Sciatic nerve (tissue), 2 donors: Measurements from ENCODE around the gene TBC1D10A. TPM values are rescaled to one million over a fixed set of nuclear protein-coding genes. Genes with fewer than 3 reads are reported as not detected.
A peak's percentile ranks its signal among the peaks of the same experiment; 100 is the strongest.

Experiments used
- ATAC-seq: fragments of 200-7000 bp; cut with Tn5 transposase; one replicate; pipeline ENCODE4 v1.9.1; 2020; ENCODE audit warnings: mild to moderate bottlenecking, moderate library complexity
- DNase-seq: peaks from one replicate; pipeline ENCODE4 v3.0.0-alpha.2; 2020; ENCODE audit warnings: low spot score
- intact Hi-C: fragments of 100-400 bp; cut with DNase I; formaldehyde crosslinking; loops from one replicate; pipeline ENCODE4 v1.14.2; 2022
- total RNA-seq: library from RNA; stranded (reverse); fragmentation: NEBNext Ultra II Directional; extraction: Animal tissue kit (Norgen Biotek cat#: 25700); gene quantifications from one replicate; pipeline ENCODE4 v1.2.1, GENCODE V29; 2021
- donor health status: DM: no; HTN: no; CAD: no.
- donor health status: DM: no; HTN: no; CAD: no.

TBC1D10A gene, protein sequence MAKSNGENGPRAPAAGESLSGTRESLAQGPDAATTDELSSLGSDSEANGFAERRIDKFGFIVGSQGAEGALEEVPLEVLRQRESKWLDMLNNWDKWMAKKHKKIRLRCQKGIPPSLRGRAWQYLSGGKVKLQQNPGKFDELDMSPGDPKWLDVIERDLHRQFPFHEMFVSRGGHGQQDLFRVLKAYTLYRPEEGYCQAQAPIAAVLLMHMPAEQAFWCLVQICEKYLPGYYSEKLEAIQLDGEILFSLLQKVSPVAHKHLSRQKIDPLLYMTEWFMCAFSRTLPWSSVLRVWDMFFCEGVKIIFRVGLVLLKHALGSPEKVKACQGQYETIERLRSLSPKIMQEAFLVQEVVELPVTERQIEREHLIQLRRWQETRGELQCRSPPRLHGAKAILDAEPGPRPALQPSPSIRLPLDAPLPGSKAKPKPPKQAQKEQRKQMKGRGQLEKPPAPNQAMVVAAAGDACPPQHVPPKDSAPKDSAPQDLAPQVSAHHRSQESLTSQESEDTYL
- total RNA-seq = 29.4 TPM

DNA sequence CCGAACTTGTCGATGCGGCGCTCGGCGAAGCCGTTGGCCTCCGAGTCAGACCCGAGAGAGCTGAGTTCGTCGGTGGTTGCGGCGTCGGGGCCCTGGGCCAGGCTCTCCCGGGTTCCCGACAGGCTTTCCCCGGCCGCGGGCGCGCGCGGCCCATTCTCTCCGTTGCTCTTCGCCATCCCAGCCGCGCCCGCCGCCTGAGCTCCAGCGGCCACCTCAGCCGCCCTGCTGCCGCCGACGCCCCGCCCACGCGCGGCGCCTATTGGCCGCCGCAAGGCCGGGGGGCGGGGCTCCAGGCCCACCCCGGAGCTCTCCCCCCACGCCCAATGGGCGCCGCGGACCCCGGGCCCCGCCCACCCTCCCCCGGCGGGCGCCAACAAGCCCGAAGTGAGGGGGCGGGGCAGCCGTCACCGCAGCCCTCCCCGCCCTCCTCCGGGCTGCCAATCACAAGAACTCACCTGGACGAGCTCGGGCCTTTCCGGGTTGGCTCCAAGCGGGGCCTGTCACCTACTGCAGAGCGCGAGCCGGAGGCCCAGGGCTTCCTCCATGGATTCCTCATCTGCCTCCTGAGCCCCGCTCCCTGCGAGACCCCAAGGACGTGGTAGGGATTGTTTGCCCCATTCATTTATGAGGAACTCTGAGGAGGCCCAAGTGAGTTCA lies at the start of gene TBC1D10A:
TSS of gene TBC1D10A (minus strand) at position 236 of the 657 bp plus-strand sequence. CDS start at position 176, 60 bp downstream.
- peak; percentile 90 for DNase-seq
- peak; percentile 88 for ATAC-seq
- intact Hi-C loops = no loop called here

DNA sequence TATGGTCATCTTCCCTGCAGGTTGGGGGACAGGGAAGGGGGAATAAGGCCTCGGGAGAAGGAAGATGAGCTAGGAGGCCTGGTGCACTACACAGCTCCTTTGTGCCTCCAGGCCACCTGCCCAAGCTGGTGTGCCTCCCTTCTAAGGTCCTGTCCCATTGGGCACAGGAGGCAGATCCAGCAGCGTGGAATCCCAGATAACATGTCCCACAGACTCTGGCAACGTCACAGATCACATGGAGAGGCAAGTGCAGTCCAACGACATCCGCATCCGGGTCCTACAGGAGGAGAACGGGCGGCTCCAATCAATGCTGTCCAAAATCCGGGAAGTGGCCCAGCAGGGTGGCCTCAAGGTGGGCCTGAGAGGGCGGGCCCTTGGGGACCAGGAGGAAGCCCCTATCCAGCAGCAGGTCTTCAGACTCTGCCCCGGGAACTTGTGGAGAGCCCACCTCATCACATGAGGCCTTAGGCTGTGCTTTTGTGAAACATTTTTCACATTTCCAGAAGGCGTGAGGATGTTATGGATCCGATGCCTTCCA lies 48.6 kb upstream of the TBC1D10A start:
- no peak for ATAC-seq
- DNase-seq = no peak
- intact Hi-C loops = no loop called here

DNA sequence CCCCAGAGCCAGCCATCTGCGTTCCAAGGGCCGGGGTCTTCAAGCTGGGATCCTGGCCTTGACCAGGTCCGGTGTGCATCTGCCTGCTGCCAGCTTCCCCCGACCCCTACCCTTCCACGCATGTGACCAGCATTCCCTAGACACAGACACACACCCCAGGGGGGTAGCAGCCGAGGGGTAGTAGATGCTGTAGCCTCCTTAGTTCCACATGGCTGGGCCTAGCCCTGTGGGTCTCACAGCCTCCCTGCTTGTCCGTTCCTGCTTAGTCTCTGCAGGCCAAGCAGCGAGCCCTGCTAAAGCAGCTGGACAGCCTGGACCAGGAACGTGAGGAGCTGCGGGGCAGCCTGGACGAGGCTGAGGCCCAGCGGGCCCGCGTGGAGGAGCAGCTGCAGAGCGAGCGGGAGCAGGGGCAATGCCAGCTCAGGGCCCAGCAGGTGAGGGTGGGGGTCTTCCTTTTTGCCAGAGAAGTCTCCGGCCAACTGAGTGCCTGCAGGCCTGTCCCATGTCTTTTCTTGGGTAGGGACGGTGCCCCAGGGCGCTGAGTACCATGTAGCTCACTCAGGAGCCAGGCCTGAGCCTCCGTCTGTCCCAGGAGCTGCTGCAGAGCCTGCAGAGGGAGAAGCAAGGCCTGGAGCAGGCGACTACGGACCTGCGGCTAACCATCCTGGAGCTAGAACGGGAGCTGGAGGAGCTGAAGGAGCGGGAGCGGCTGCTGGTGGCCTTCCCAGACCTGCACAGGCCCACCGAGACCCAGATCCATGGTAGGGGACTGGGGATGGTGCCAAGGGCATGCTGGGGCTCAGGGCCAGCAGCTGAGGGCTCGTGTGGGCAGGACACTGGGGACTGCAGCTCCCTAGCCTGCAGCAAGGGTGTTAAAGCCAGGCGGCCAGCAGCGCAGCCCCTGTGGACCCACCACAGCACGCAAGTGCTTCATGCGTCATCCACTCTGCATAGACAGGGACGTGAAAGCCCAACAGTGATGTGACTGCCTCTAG lies 46.9 kb upstream of the TBC1D10A start:
- ATAC-seq = no peak
- DNase-seq = no peak
- intact Hi-C loops = no loop called here

DNA sequence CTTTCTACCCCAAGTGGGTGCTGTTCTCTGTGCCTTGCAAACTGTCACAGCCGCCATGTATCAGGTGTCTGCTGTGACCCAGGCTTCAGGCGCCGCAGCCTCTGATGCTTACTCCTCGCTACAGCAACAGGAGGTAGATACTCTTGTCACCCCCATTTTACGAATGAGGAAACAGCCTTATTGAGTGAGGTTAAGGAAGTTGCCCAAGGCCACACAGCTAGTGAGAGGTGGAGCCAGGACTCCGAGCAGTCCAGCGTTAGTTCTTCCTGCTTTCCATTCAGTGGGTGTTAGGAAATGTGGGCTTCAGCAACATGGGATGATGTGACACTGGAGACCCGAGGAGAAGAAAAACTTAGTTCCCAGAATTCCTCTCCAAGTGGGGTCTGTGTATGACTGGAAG lies 46.2 kb upstream of the TBC1D10A start:
- intact Hi-C loops = no loop called here
- ATAC-seq = no peak
- no peak for DNase-seq

DNA sequence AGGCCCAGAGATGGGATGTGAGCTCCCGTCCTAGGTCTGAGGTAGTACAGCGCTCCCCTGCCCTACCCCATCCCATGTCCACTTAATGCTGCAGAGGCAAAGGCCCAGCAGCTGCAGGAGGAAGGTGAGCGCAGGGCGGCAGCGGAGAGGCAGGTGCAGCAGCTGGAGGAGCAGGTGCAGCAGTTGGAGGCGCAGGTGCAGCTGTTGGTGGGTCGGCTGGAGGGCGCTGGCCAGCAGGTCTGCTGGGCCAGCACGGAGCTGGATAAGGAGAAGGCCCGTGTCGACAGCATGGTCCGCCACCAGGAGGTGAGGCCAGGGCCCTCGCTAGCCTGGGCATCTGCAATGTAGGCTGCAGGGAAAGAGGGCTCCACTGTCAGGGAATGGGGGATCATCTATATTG lies 45.2 kb upstream of the TBC1D10A start:
- ATAC-seq = no peak
- intact Hi-C loops = no loop called here

DNA sequence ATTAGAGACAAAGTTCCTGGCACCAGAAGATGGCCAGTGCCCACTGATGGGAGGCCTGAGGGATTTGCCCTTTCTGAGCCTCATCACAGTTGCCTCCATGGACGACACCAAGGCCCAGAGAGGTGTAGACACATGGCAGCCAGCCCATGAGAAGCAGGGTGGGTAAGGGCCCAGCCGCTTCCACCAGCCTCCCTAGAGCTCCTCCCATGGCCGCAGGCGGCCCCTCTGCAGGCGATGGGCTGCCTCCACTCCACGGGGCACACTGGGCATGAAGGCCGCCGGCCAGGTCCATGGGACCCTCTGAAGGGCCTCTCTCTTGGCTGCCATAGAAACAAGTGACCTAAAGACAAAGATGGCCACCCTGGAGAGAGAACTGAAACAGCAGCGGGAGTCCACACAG lies 44.6 kb upstream of the TBC1D10A start:
- DNase-seq (no peak), ATAC-seq (no peak)
- intact Hi-C loops = no loop called here

More for the DNA sequence above, 45.2 kb upstream of the TBC1D10A start:
- no peak for DNase-seq

DNA sequence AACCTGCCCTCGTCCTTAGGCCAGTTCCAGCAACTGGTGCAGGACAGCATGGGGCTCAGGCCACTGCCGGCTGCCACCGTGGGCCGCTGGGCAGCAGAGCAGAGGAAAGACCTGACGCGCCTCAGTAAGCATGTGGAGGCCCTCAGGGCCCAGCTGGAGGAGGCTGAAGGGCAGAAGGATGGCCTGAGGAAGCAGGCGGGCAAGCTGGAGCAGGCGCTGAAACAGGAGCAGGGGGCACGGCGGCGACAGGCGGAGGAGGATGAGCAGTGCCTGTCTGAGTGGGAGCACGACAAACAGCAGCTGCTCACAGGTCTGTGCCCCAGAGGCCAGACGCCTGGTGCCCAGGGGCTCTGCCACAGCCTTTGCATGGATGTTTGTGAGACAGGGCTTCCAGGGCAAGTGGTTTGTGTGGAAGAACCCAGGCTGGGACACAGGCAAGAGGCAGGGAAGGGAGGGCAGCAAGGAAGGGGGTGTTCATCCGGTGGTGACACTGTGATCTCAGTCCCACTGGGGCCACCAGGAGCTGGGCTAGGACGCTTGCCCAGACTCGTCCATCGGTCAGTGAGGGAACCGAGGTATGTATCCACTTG lies 44.0 kb upstream of the TBC1D10A start:
- DNase-seq (no peak), ATAC-seq (no peak)
- intact Hi-C loops = no loop called here

DNA sequence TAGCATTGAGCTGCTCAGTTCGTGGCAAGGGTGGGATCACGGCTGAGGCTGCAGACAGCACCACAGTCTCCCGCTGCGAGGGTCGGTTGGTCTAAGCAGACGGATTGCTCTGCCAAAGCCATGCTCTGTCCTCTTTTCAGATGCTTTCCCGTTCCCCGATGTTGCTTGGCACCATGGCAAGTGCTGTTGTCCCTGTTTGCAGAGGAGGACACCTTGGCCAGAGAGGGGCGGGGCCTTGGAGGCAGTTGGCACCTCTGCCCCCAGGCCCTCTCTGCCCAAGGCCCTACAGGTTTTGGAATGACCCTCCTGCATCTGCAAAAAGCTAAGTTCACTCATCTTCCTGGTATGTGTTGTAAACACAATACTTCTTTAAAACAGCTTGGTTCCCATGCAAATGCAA lies 41.7 kb upstream of the TBC1D10A start:
- ATAC-seq = no peak
- intact Hi-C loops = no loop called here

DNA sequence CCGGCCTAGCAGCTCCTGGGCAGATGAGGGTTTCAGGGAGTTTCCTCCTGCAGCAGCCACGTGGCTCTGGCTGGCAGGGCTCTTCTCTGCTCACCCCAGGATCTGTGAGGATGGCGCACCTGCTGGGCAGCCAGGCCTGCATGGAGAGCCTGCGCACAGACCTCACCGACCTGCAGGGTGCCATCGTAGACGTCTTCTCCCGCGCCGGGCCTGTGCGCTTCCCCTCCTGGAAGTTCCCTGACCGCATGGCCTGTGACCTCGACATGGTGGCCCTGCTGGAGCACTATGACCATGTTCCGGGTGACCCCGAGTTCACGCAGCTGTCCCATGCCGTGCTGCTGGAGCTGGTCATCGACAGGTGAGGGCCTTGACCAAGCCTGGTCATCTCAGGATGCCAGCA lies 39.1 kb upstream of the TBC1D10A start:
- no peak for DNase-seq
- intact Hi-C loops = no loop called here
- no peak for ATAC-seq

More for the DNA sequence above, 41.7 kb upstream of the TBC1D10A start:
- no peak for DNase-seq

DNA sequence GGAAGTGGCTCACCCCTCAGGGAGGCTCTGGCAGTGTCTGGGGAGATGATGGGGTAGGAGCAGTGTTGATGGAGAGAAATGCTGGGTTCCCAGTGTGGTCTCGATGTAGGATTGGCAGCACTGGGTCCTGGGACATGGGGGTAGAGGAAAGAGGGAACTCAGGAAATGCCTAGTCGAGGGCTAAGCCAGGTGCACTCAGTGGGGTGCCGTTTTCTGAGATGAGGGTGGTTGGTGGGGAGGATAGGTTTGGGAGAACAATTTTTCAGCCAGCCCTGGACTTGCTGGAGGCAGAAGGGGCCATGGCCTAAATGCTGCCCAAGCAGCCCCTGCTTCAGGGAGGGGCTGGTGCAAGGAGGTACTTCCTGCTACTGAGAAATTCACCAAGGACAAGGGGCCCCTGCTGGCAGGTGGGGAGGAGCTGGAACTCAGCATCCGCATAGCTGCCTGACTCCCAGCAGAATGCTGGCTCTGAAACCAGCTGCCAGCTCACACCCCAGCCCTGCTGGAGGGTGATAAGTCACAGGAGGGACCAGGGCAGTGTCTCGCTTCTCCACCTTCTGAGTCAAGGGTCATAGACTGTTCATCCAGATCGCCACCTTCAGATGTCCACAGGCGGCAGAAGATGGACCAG lies 36.0 kb upstream of the TBC1D10A start:
- no peak for ATAC-seq
- intact Hi-C loops = no loop called here

DNA sequence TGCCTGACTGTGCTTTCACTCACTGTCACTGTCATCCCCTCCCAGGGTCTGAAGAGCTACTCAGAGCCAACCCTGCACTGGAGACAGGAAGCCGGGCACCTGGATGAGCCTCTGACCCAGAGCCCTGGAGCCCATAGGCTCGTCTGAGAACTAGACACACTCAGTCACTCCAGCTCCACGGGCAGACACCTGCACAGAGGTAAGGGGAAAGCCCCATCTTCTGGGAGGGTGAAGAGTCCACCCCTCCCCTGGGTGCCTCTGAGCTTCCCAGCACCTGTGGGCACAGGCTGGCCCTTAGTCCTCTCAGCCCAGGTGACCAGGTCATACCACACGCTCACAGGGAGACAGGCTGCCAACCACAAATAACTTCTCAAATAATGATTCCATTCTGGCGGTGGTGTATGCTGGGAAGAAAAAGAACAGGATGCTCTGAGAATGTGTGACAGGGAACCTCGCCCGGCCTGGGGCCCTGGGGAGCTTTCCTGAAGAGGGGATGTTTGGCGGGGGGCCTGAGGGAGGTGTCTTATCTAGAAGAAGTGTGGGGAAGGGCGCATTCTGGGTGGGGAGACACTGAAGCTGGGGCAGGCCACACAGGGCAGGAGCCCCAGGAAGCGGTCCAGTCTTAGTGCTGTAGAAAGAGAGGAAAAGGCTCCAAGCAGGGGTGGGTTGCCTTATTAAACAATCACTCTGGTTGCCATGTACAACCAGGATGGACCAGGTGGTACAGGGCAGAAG lies 35.3 kb upstream of the TBC1D10A start:
- ATAC-seq = no peak
- DNase-seq = no peak
- intact Hi-C loops = no loop called here

More for the DNA sequence above, 36.0 kb upstream of the TBC1D10A start:
- DNase-seq = no peak

DNA sequence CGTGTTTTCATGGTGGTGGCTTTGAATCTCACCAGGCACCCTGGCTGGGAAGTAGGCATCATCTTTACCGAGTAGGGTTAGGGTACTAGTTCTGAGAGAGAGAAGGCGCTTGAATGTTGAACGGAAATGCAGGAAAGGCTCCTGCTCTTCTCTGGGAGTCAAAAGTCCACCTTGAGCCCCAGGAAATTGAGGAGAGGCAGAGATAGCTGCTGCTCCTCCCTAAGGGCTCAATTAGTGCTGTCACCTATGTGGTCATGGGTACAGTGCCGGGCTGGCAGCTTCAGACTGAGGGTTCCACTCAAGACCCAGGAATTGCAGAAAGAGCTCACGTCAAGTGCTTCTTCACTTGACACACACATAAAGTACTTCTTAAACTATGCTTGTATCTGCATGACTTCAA lies 31.8 kb upstream of the TBC1D10A start:
- ATAC-seq = no peak
- intact Hi-C loops = no loop called here

DNA sequence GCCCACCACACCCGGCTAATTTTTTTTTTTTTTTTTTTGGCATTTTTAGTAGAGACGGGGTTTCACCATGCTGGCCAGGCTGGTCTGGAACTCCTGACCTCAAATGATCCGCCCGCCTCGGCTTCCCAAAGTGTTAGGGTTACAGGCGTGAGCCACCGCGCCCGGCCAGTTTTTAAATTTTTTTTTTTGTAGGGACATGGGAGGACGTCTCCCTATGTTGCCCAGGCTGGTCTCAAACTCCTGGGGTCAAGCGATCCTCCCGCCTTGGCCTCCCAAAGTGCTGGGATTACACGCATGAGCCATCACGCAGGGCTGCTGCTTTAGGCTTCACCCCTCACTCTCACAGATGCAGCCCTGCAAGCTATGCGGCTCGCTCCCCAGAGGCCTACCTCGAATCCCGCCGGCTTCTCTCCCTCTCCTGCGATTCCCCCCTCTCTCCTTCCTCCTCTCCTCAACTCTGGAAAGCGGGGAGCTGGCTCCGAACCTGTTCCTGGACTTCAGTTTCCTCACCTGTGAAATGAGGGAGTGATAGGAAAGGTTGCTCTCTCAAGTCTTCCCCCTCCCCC lies 31.0 kb upstream of the TBC1D10A start:
- ATAC-seq (no peak), DNase-seq (no peak)
- intact Hi-C loops = no loop called here

More for the DNA sequence above, 31.8 kb upstream of the TBC1D10A start:
- no peak for DNase-seq

DNA sequence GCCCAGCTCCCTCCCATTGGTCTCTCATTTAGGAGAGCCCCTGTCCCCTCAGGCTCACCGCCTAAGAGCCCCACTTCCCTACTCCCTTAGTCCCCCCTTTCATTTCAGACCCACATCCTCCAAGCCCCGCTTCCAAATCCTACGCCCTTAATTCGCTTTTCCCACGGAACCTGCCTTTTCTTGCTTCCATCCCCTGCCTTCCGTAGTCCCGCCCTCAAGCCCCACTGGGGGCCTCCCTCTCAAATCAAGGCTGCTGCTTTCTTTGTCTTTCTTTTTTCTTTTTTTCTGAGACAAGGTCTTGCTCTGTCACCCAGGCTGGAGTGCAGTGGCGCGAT lies 30.5 kb upstream of the TBC1D10A start:
- intact Hi-C loops = no loop called here
- no peak for ATAC-seq
- DNase-seq = no peak

DNA sequence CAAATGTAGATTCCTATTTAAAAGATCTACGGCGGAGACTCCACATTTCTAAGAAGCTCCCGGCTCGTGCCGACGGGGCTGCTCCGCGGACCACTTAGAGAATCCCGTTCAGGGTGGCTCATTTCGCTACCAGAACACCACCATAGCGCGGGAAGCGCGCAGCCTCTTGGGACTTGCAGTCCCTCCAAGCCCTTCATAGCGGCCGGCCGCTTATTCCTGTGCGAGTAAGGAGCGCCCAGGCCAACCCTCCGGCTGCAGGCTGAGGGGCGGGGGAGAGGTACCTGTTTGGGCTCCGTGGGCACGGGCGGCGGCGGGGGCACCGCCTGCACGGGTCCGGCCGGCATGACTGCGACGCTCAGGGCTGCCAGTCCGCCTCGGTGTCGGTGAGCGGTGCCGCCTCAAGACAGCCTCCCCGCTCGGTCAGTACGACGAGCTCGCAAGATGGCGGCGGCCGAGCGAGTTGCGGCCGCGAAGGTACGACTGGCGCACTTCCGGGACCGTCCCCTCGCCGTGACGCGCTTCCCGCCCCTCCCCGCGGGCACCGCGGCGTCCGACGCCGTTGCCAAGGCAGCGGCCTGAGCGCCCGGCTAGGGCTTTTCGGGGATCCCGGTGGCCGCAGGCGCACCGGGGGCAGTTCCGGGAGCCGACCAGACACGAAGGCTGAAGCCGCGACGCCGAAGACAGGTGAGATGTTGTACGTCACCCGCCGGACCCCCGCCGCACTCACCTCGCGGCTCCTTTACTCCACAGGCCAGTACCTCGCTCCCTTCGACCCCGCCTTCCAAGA lies 29.9 kb upstream of the TBC1D10A start, which contains the start of the genes CCDC157 and SF3A1:
TSS of gene CCDC157 (plus strand) at position 559 of the 787 bp plus-strand sequence. CDS start 8,994 bp downstream, outside the sequence.
TSS of gene SF3A1 (minus strand) at position 446 of the 787 bp plus-strand sequence. CDS start at position 344, 102 bp downstream.
- ATAC-seq (peak; percentile 97), DNase-seq (peak; percentile 93)
- intact Hi-C loops = no loop called here

DNA sequence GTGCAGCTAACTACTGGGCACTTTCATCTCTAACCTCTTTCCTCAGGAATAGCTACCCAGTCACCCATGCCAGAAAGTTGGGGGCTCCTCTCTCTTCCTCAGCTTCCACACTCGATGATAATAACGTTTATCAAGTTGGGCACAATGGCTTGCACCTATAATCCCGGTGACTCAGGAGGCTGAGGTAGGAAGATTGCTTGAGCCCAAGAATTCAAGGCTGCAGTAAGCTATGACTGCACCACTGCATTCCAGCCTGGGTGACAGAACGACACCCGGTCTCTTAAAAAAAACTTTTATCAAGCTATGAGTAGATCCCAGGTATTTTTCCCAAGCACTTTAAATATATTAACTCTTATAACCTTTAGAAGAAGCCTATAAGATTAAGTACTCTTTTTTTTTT lies 27.9 kb upstream of the TBC1D10A start:
- intact Hi-C loops = no loop called here
- no peak for DNase-seq
- no peak for ATAC-seq
